Ascending aorta (tissue), 2 donors: ENCODE data around the gene SNX8. TPM values are rescaled to one million over a fixed set of nuclear protein-coding genes. Genes with fewer than 3 reads are reported as not detected.

Experiments
- DNase-seq, 2 donors: peaks; one replicate each; pipeline ENCODE4 v3.0.0-alpha.2; 2019; ENCODE audit warnings: low spot score in 2 of 2
- H3K27ac ChIP-seq, 2 donors: fragments of 200-600 bp; sonication (generic); one replicate each; pipeline ENCODE4 v1.5.1; 2016 to 2017; ENCODE audit warnings: mild to moderate bottlenecking in 1 of 2
- H3K27me3 ChIP-seq: fragments of 200-600 bp; sonication (generic); one replicate; pipeline ENCODE4 v1.5.1; 2017
- H3K36me3 ChIP-seq, 2 donors: fragments of 200-600 bp; sonication (generic); one replicate each; pipeline ENCODE4 v1.5.1; 2016
- H3K4me1 ChIP-seq, 2 donors: fragments of 200-600 bp; sonication (generic); one replicate each; pipeline ENCODE4 v1.5.1; 2016 to 2017; ENCODE audit warnings: mild to moderate bottlenecking in 1 of 2
- H3K4me3 ChIP-seq, 2 donors: fragments of 200-600 bp; sonication (generic); one replicate each; pipeline ENCODE4 v1.5.1; 2016 to 2017; ENCODE audit warnings: mild to moderate bottlenecking in 1 of 2
- H3K9me3 ChIP-seq, 2 donors: fragments of 200-600 bp; sonication (generic); one replicate each; pipeline ENCODE4 v1.5.1; 2016
- CTCF ChIP-seq, 3 experiments: fragments of 200-600 bp in 2 of 3; fragments of 450-650 bp in 1 of 3; sonication (generic) in 2 of 3; IDR thresholded peaks; one replicate each; pipeline ENCODE4 v1.5.1; 2016 to 2019; ENCODE audit warnings: antibody characterized with exemption in 3 of 3, mild to moderate bottlenecking in 1 of 3, moderate library complexity in 1 of 3
- intact Hi-C: fragments of 100-400 bp; cut with DNase I; formaldehyde crosslinking; loops from one replicate; pipeline ENCODE4 v1.15.1; 2023
- total RNA-seq: library from RNA; depleted of rRNA; stranded (reverse); fragments of >200 nt; gene quantifications from one replicate; pipeline ENCODE4 v1.1.0, GENCODE V29; 2016

SNX8 gene
- total RNA-seq, 1 donor from 2014 or later, result 12.2 TPM

GRCh38 chr7:2228921-2229320 lies 85.3 kb downstream of the SNX8 start:
- DNase-seq, result no peak
- H3K4me3 ChIP-seq, result no peak overlapping the region
- no peak overlapping the region for H3K27ac ChIP-seq
- H3K4me1 ChIP-seq, result peaks cover 2 to 17% of the 10 kb centered on the region in 2 donors
- H3K36me3 ChIP-seq, result peaks cover 14 to 24% of the 10 kb centered on the region in 2 donors
- H3K27me3 ChIP-seq, result no peaks in the 10 kb centered on the region
- no peak for TF ChIP-seq CTCF (IDR thresholded peaks at IDR 0.05)
- intact Hi-C loops, result no loop called here
- H3K9me3 ChIP-seq, result no peaks in the 10 kb centered on the region

GRCh38 chr7:2227699-2228098 lies 86.5 kb downstream of the SNX8 start:
- intact Hi-C loops, result no loop called here
- peaks cover 2 to 13% of the 10 kb centered on the region in 2 donors for H3K4me1 ChIP-seq
- H3K4me3 ChIP-seq, result no peak overlapping the region
- no peak overlapping the region for H3K27ac ChIP-seq
- H3K27me3 ChIP-seq, result no peaks in the 10 kb centered on the region
- DNase-seq, result no peak
- no peaks in the 10 kb centered on the region for H3K9me3 ChIP-seq
- no peak for TF ChIP-seq CTCF (IDR thresholded peaks at IDR 0.05)
- H3K36me3 ChIP-seq, result peaks cover 22 to 34% of the 10 kb centered on the region in 2 donors

- Histone ChIP-seq H3K9me3 (no peaks in the 10 kb centered on the region), H3K4me1 (peaks cover 0 to under 1% of the 10 kb centered on the region in 2 donors), H3K4me3 (no peak overlapping the region), H3K27ac (no peak overlapping the region), H3K36me3 (peaks cover 29 to 37% of the 10 kb centered on the region in 2 donors), H3K27me3 (no peaks in the 10 kb centered on the region)
- TF ChIP-seq CTCF (IDR thresholded peaks at IDR 0.05), result no peak
- intact Hi-C loops, result no loop called here
- DNase-seq, result no peak
Measured at GRCh38 chr7:2225830-2226229, 88.4 kb downstream of the SNX8 start.

GRCh38 chr7:2225336-2225735 lies 88.9 kb downstream of the SNX8 start:
- Histone ChIP-seq H3K4me1 (no peaks in the 10 kb centered on the region), H3K36me3 (peaks cover 29 to 37% of the 10 kb centered on the region in 2 donors), H3K27ac (no peak overlapping the region), H3K9me3 (no peaks in the 10 kb centered on the region), H3K27me3 (no peaks in the 10 kb centered on the region), H3K4me3 (no peak overlapping the region)
- intact Hi-C loops, result no loop called here
- TF ChIP-seq CTCF (IDR thresholded peaks at IDR 0.05), result no peak
- DNase-seq, result no peak

- Histone ChIP-seq H3K27ac (no peak overlapping the region), H3K9me3 (no peaks in the 10 kb centered on the region), H3K36me3 (peaks cover 32 to 39% of the 10 kb centered on the region in 2 donors), H3K4me3 (no peak overlapping the region), H3K27me3 (no peaks in the 10 kb centered on the region), H3K4me1 (no peaks in the 10 kb centered on the region)
- no peak for TF ChIP-seq CTCF (IDR thresholded peaks at IDR 0.05)
- no peak for DNase-seq
- intact Hi-C loops, result no loop called here
Measured at GRCh38 chr7:2224934-2225333, 89.3 kb downstream of the SNX8 start.

- no peaks in the 10 kb centered on the region for H3K27me3 ChIP-seq
- no peak for DNase-seq
- no peaks in the 10 kb centered on the region for H3K9me3 ChIP-seq
- no peak overlapping the region for H3K27ac ChIP-seq
- H3K4me1 ChIP-seq, result no peaks in the 10 kb centered on the region
- intact Hi-C loops, result no loop called here
- TF ChIP-seq CTCF (IDR thresholded peaks at IDR 0.05), result no peak
- H3K4me3 ChIP-seq, result no peak overlapping the region
- peaks cover 32 to 40% of the 10 kb centered on the region in 2 donors for H3K36me3 ChIP-seq
Measured at GRCh38 chr7:2224491-2224928, 89.7 kb downstream of the SNX8 start.
